Keratinocyte (primary cell): ENCODE results near the gene TGOLN2. TPM values are rescaled to one million over a fixed set of nuclear protein-coding genes. Genes with fewer than 3 reads are reported as not detected.

Source experiments
- DNase-seq: peaks from one replicate; pipeline ENCODE4 v3.0.0-alpha.2; 2011; ENCODE audit warnings: low read depth, missing footprints, low spot score
- FAIRE-seq: peaks from 2 replicates; lab custom pipeline; 2011; peaks lifted over from hg19 to GRCh38; lab: Jason Lieb, UNC
- H2AFZ ChIP-seq: 2 replicates; pipeline ENCODE4 v1.6.0; 2012; ENCODE audit warnings: low read length, control low read depth, inconsistent platforms; ENCODE audit not compliant: control insufficient read depth
- H3K27ac ChIP-seq: 2 replicates; pipeline ENCODE4 v1.5.1; 2011; ENCODE audit warnings: low read length; ENCODE audit not compliant: control insufficient read depth, insufficient read depth
- H3K27me3 ChIP-seq: 3 replicates; pipeline ENCODE4 v1.6.0; 2011; ENCODE audit warnings: low read length; ENCODE audit not compliant: control insufficient read depth, insufficient read depth; ENCODE audit errors: extremely low read depth
- H3K36me3 ChIP-seq, 2 experiments: 2 replicates in 1 of 2; 3 replicates in 1 of 2; pipeline ENCODE4 v1.5.1; 2011; ENCODE audit warnings: low read length in 2 of 2, mild to moderate bottlenecking in 1 of 2; ENCODE audit not compliant: control insufficient read depth in 2 of 2, insufficient read depth in 2 of 2; ENCODE audit errors: extremely low read depth in 1 of 2
- H3K4me1 ChIP-seq: 3 replicates; pipeline ENCODE4 v1.5.1; 2011; ENCODE audit warnings: low read length; ENCODE audit not compliant: control insufficient read depth, insufficient read depth; ENCODE audit errors: extremely low read depth
- H3K4me2 ChIP-seq: 3 replicates; pipeline ENCODE4 v1.6.0; 2011; ENCODE audit warnings: low read depth, low read length; ENCODE audit not compliant: control insufficient read depth, insufficient read depth; ENCODE audit errors: extremely low read depth
- H3K4me3 ChIP-seq, 3 experiments: fragments of 200-600 bp in 1 of 3; sonication (generic) in 1 of 3; 2 replicates in 2 of 3; 3 replicates in 1 of 3; pipeline ENCODE4 v1.5.1; 2011 to 2016; ENCODE audit warnings: low read length in 3 of 3, mild to moderate bottlenecking in 3 of 3, control low read depth in 2 of 3, inconsistent platforms in 1 of 3, low read depth in 1 of 3, mixed read lengths in 1 of 3, mixed run types in 1 of 3, moderate library complexity in 1 of 3; ENCODE audit not compliant: control insufficient read depth in 2 of 3, insufficient read depth in 2 of 3; ENCODE audit errors: extremely low read depth in 1 of 3
- H3K79me2 ChIP-seq: 2 replicates; pipeline ENCODE4 v1.6.0; 2012; ENCODE audit warnings: low read length; ENCODE audit not compliant: control insufficient read depth, insufficient read depth
- H3K9ac ChIP-seq: 3 replicates; pipeline ENCODE4 v1.6.0; 2011; ENCODE audit warnings: low read length; ENCODE audit not compliant: control insufficient read depth, insufficient read depth; ENCODE audit errors: extremely low read depth
- H3K9me1 ChIP-seq: 3 replicates; pipeline ENCODE4 v1.6.0; 2011; ENCODE audit warnings: low read length; ENCODE audit not compliant: control insufficient read depth, insufficient read depth; ENCODE audit errors: extremely low read depth
- H3K9me3 ChIP-seq: 2 replicates; pipeline ENCODE4 v1.5.1; 2012; ENCODE audit warnings: low read depth, low read length; ENCODE audit not compliant: control insufficient read depth
- H4K20me1 ChIP-seq: 3 replicates; pipeline ENCODE4 v1.6.0; 2011; ENCODE audit warnings: low read length; ENCODE audit not compliant: control insufficient read depth, insufficient read depth; ENCODE audit errors: extremely low read depth
- EZH2 ChIP-seq: IDR thresholded peaks from one replicate; pipeline ENCODE4 v1.6.1; 2012; ENCODE audit warnings: inconsistent platforms, mild to moderate bottlenecking, low read length, moderate library complexity
- dilution Hi-C: fragments of 300-500 bp; cut with MboI; formaldehyde crosslinking; loops from one replicate; pipeline ENCODE4 v1.7.0; 2020; ENCODE audit warnings: low sequenced_read_pairs; ENCODE audit not compliant: extremely low pct_ligation_motif_present
- polyA plus RNA-seq, 5 experiments: library from polyadenylated mRNA; depleted of rRNA in 3 of 5; stranded (reverse) in 3 of 5; stranded (forward) in 1 of 5; unstranded in 1 of 5; fragments of >200 nt; gene quantifications; 1 replicate in 1 of 5; 2 replicates in 3 of 5; 3 replicates in 1 of 5; pipeline versions ENCODE4 v1.2.1 to v1.2.3, GENCODE V29; 2011 to 2012; ENCODE audit warnings: missing spikeins in 2 of 5, low read depth in 1 of 5, low replicate concordance in 1 of 5
- TF ChIP-seq, protein P1 (sequence below), 3 experiments: IDR thresholded peaks in 1 of 3; conservative IDR thresholded peaks in 1 of 3; optimal IDR thresholded peaks in 1 of 3; 2 replicates in 2 of 3; 3 replicates in 1 of 3; pipeline versions ENCODE3 to v1.5.1; 2011; ENCODE audit warnings: low read length in 3 of 3, mild to moderate bottlenecking in 3 of 3, moderate library complexity in 2 of 3, control low read depth in 1 of 3, inconsistent platforms in 1 of 3; ENCODE audit not compliant: insufficient read depth in 2 of 3; ENCODE audit errors: extremely low read depth in 1 of 3

Gene TGOLN2
- polyA plus RNA-seq, 1 donor (not counting 4 experiments of a cell fraction or from before 2014, with no cell fraction given), result 43.3 TPM

- H3K4me2 ChIP-seq, result no peak overlapping the region
- H4K20me1 ChIP-seq, result no peaks in the 10 kb centered on the region
- no peak overlapping the region for H3K9ac ChIP-seq
- no peaks in the 10 kb centered on the region for H3K79me2 ChIP-seq
- no peaks in the 10 kb centered on the region for H3K9me1 ChIP-seq
- peaks cover 23% of the 10 kb centered on the region for H3K4me1 ChIP-seq
- FAIRE-seq, result no peak
- no peak overlapping the region for H2AFZ ChIP-seq
- dilution Hi-C loops, result no loop called here
- H3K36me3 ChIP-seq, result peaks cover 4% of the 10 kb centered on the region in 2 experiments
- TF ChIP-seq EZH2, result no peak
- TF ChIP-seq, protein P1, sequence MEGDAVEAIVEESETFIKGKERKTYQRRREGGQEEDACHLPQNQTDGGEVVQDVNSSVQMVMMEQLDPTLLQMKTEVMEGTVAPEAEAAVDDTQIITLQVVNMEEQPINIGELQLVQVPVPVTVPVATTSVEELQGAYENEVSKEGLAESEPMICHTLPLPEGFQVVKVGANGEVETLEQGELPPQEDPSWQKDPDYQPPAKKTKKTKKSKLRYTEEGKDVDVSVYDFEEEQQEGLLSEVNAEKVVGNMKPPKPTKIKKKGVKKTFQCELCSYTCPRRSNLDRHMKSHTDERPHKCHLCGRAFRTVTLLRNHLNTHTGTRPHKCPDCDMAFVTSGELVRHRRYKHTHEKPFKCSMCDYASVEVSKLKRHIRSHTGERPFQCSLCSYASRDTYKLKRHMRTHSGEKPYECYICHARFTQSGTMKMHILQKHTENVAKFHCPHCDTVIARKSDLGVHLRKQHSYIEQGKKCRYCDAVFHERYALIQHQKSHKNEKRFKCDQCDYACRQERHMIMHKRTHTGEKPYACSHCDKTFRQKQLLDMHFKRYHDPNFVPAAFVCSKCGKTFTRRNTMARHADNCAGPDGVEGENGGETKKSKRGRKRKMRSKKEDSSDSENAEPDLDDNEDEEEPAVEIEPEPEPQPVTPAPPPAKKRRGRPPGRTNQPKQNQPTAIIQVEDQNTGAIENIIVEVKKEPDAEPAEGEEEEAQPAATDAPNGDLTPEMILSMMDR (optimal IDR thresholded peaks at IDR 0.05 in 1 of 3, IDR thresholded peaks at IDR 0.05 in 1 of 3, conservative IDR thresholded peaks at IDR 0.05 in 1 of 3; ENCODE audit: extremely low read depth in 1 of 3, insufficient read depth in 2 of 3, low read length in 3 of 3), result no peak
- DNase-seq, result no peak
- H3K4me3 ChIP-seq, result no peak overlapping the region
- no peaks in the 10 kb centered on the region for H3K27me3 ChIP-seq
- no peaks in the 10 kb centered on the region for H3K9me3 ChIP-seq
- H3K27ac ChIP-seq, result no peak overlapping the region
These were observed 44.9 kb downstream of the TGOLN2 start for GRCh38 chr2:85282914-85283313.

DNA sequence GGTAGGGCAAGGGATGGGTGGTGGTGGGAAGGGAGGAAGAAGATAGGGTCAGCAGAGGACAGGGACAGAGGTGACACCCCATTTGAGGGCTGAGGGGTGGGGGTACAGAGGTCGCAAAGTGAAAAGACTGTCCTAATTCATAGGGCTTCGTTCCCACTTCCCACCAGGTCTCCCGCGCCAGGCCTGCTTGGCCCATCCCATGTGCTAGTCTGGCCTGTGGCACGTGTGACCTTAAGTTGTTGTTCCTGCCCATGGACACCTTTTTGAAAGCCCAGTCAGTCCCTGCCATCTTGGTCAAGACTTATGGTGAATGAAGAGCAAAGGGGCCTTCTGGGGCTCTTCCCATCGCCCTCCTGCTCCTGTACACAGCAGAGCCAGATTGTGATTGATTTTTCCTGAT is 46.2 kb downstream of the TGOLN2 start:
- DNase-seq (no peak), FAIRE-seq (no peak)
- Histone ChIP-seq H2AFZ (no peak overlapping the region), H3K4me3 (no peak overlapping the region), H3K4me2 (no peak overlapping the region), H3K4me1 (peaks cover 16% of the 10 kb centered on the region), H4K20me1 (no peaks in the 10 kb centered on the region), H3K79me2 (no peaks in the 10 kb centered on the region), H3K9ac (no peak overlapping the region), H3K9me3 (no peaks in the 10 kb centered on the region), H3K36me3 (peaks cover 4% of the 10 kb centered on the region in 2 experiments), H3K27ac (no peak overlapping the region), H3K27me3 (no peaks in the 10 kb centered on the region), H3K9me1 (no peaks in the 10 kb centered on the region)
- dilution Hi-C loops, result no loop called here
- TF ChIP-seq, protein P1 (optimal IDR thresholded peaks at IDR 0.05 in 1 of 3, IDR thresholded peaks at IDR 0.05 in 1 of 3, conservative IDR thresholded peaks at IDR 0.05 in 1 of 3; ENCODE audit: extremely low read depth in 1 of 3, insufficient read depth in 2 of 3, low read length in 3 of 3), result no peak
- TF ChIP-seq EZH2, result no peak
